Skeletal muscle cell (primary cell): ENCODE results near the gene IPO4.
A peak's percentile ranks its signal among the peaks of the same experiment; 100 is the strongest.

Source experiments
- DNase-seq: peaks from one replicate; pipeline ENCODE4 v3.0.0-alpha.2; 2010; ENCODE audit warnings: low read depth
- H3K4me3 ChIP-seq: 2 replicates; pipeline ENCODE4 v1.5.1; 2011; ENCODE audit warnings: low read depth, mild to moderate bottlenecking, control low read depth, low read length, moderate library complexity

The IPO4 gene

GRCh38 chr14:24196071-24197055, 7.7 kb upstream of the IPO4 start:
- DNase-seq: no peak
- H3K4me3 ChIP-seq: peak overlapping the region; percentile 89

- peak within 1 kb of the TSS; percentile 89 for H3K4me3 ChIP-seq
- peak; percentile 68 for DNase-seq
Measured at GRCh38 chr14:24195186-24196070, 6.8 kb upstream of the IPO4 start, which contains the start of gene TM9SF1. TSS of gene TM9SF1 (minus strand) at chr14:24195441. CDS start at chr14:24195019, 422 bp downstream.

GRCh38 chr14:24194873-24195185, 6.2 kb upstream of the IPO4 start:
- no peak for DNase-seq
- peak overlapping the region; percentile 89 for H3K4me3 ChIP-seq

GRCh38 chr14:24194186-24194872, 5.7 kb upstream of the IPO4 start:
- H3K4me3 ChIP-seq: peak overlapping the region; percentile 89

GRCh38 chr14:24192933-24193332, 4.3 kb upstream of the IPO4 start:
- DNase-seq: no peak
- H3K4me3 ChIP-seq: no peak overlapping the region

More at GRCh38 chr14:24194186-24194872, 5.7 kb upstream of the IPO4 start:
- no peak for DNase-seq

- H3K4me3 ChIP-seq: no peak overlapping the region
- DNase-seq: no peak
Measured at GRCh38 chr14:24190416-24190815, 1.8 kb upstream of the IPO4 start.

- no peak overlapping the region for H3K4me3 ChIP-seq
- DNase-seq: no peak
Measured at GRCh38 chr14:24189460-24189859, 844 bp upstream of the IPO4 start.

GRCh38 chr14:24189059-24189375, 401 bp upstream of the IPO4 start:
- no peak for DNase-seq
- peak overlapping the region; percentile 83 for H3K4me3 ChIP-seq

- H3K4me3 ChIP-seq: peak overlapping the region; percentile 83
- no peak for DNase-seq
Measured at GRCh38 chr14:24187539-24187915, 1.1 kb downstream of the IPO4 start.

- DNase-seq: no peak
- no peak overlapping the region for H3K4me3 ChIP-seq
Measured at GRCh38 chr14:24186831-24187538, 1.6 kb downstream of the IPO4 start.

GRCh38 chr14:24185741-24186140, 2.9 kb downstream of the IPO4 start:
- DNase-seq: no peak

GRCh38 chr14:24185026-24185425, 3.6 kb downstream of the IPO4 start:
- no peak overlapping the region for H3K4me3 ChIP-seq
- DNase-seq: no peak

More at GRCh38 chr14:24185741-24186140, 2.9 kb downstream of the IPO4 start:
- no peak overlapping the region for H3K4me3 ChIP-seq

- no peak overlapping the region for H3K4me3 ChIP-seq
- no peak for DNase-seq
Measured at GRCh38 chr14:24184104-24184970, 4.3 kb downstream of the IPO4 start.

GRCh38 chr14:24183014-24183481, 5.6 kb downstream of the IPO4 start:
- no peak overlapping the region for H3K4me3 ChIP-seq
- DNase-seq: no peak

- DNase-seq: no peak
- no peak overlapping the region for H3K4me3 ChIP-seq
Measured at GRCh38 chr14:24182110-24182882, 6.3 kb downstream of the IPO4 start.

GRCh38 chr14:24181371-24182077, 7.1 kb downstream of the IPO4 start:
- no peak overlapping the region for H3K4me3 ChIP-seq
- DNase-seq: no peak
